NT2/D1 (cell line): Measurements from ENCODE around the gene SNX18.

Experiments
- SUZ12 ChIP-seq: IDR thresholded peaks from 2 replicates; pipeline ENCODE4 v1.6.1; 2011; ENCODE audit not compliant: insufficient read length, insufficient read depth; ENCODE audit errors: extremely low read depth
- YY1 ChIP-seq: IDR thresholded peaks from 2 replicates; pipeline ENCODE4 v1.6.1; 2011; ENCODE audit not compliant: insufficient read length, insufficient read depth
- ZNF274 ChIP-seq: IDR thresholded peaks from 2 replicates; pipeline ENCODE4 v1.6.1; 2011; ENCODE audit warnings: mild to moderate bottlenecking, low read depth, low read length

DNA sequence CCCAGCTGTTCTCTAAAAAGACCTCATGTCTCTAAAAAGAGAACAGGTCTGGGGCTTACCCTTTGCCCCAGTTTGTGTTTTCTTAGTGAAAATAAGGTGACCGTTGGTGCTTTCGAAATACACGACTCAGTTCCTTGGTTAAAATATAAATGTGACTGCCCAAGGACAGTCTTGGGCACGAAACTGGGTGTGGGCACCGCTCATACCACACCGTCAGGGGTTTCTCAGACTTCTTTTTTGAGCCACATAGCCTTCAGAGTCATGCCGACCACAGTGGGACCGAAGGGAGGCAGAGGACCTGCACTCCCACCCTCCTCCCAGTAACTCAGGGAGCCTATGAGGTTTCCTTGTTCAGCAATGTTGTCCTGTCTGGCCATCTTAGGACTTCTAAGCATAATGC is 6.5 kb downstream of the SNX18 start:
- TF ChIP-seq YY1: no peak
- no peak for TF ChIP-seq SUZ12
- no peak for TF ChIP-seq ZNF274
